NCI-H1417 (cell line): ENCODE results near the gene FN3K.
A peak's percentile ranks its signal among the peaks of the same experiment; 100 is the strongest.
"Not testable (repeated sequence)": the region's sequence is repeated elsewhere in the genome, so short reads cannot be mapped to it uniquely, and the experiment has no call there.

Source experiments
- DNase-seq, 3 experiments: peaks; one replicate each; lab custom pipeline; 2025; lab: John Stamatoyannopoulos, UW

FN3K gene

GRCh38 chr17:82737967-82738877, 2.8 kb downstream of the FN3K start:
- no peak for DNase-seq

GRCh38 chr17:82740906-82741759, 5.7 kb downstream of the FN3K start:
- DNase-seq = peak in 1 of 3 experiments; percentile 8

- no peak for DNase-seq
Measured at GRCh38 chr17:82743344-82744219, 8.2 kb downstream of the FN3K start.

GRCh38 chr17:82744736-82745135, 9.3 kb downstream of the FN3K start:
- not testable (repeated sequence) for DNase-seq

DNA sequence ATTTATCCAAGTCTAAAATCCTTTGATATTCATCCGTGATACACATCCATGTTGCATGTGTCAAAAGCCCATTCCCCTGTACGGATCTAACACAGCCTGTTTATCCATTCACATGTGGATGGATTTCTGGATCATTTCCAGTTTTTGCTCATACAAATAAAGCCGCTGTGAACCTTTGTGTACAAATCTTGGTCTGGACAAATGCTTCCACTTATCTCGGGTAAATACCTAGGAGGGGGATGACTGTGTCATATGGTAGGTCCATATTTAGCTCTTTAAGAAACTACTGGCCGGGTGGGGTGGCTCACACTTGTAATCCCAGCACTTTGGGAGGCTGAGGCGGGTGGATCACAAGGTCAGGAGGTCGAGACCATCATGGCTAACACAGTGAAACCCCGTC, 10.1 kb downstream of the FN3K start:
- no peak for DNase-seq

DNA sequence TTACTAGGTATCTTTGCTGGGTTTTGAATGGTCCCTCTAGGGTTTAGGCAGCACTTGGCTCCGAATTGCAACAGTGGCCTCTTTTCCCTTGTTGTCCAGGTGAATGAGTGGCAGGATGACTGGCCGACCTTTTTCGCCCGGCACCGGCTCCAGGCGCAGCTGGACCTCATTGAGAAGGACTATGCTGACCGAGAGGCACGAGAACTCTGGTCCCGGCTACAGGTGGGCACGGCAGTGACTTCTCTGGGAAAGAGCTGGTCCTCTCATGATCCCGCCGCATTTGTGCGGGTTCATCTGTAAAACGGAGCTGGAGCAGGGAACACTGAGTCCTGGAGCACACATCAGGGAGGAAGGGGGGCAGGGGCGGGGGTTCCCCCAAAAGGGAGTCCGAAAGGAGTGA, 13.3 kb downstream of the FN3K start:
- DNase-seq = no peak

DNA sequence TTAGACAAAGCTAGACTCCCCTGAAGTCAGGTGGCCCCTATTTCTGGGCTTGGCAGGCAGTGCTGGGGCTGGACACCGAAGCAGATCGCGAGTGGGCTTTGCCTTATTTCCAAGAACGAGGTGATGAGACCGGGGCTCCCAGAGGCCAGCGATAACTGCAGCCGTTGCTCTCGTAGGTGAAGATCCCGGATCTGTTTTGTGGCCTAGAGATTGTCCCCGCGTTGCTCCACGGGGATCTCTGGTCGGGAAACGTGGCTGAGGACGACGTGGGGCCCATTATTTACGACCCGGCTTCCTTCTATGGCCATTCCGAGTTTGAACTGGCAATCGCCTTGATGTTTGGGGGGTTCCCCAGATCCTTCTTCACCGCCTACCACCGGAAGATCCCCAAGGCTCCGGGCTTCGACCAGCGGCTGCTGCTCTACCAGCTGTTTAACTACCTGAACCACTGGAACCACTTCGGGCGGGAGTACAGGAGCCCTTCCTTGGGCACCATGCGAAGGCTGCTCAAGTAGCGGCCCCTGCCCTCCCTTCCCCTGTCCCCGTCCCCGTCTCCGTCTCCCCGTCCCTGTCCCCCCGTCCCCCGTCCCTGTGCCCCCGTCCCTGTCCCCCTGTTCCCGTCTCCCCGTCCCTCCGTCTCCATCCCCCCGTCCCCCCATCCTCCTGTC, 15.0 kb downstream of the FN3K start:
- DNase-seq = no peak

DNA sequence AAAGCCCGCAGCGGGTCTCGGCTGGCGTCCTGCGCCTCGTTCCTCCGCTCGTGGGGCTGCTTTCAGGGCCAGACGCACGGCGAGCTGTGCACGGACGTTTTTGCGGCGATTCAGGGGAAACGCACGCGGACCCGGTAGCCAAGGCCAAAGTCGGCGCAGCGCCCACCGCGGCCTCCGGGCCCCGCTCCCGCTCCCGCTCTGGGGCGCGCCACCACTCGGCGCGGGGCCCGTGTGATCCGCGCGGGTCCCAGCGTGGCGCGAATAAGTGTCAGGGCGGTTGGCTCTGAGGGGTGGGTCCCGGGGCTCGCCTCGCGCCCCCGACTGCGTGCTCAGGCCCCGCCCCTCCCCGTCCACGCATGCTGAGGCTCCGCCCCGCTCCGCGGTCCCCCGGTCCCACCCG, 15.8 kb downstream of the FN3K start:
- no peak for DNase-seq

DNA sequence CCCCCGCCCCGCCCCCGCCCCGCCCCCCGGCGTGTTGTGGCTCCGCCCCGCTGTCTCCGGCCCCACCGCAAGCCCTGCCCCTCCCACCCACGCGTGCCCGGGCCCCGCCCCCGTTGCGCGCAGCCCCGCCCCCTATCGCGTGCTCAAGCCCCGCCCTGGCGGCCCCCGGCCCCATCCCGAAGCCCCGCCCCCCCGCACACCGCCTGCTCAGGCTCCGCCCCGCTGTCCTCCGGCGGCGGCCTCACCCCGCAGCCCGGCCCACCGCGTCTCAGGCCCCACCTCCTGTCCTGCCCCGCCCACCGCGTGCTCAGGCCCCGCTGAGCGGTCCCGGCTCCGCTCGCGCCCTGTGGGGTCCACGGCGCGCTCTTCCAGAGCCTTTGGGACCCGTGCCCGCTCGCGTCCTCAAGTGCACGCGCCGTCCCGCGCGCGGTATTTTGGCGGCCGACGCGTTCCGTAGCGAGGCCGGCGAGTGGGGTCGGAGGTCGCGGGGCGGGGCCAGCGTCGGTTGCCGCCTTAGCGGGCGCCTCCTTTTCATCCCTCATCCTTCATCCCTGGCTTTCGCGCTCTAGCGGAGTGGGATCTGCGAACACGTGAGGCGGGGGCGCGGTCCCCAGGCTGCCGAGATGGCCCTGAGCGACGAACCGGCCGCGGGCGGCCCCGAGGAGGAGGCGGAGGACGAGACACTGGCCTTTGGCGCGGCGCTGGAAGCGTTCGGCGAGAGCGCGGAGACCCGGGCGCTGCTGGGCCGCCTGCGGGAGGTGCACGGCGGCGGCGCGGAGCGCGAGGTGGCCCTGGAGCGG, 16.4 kb downstream of the FN3K start, which contains the start of gene TBCD:
Gene TBCD, plus strand, starts transcription at position 495 of the 800 bp plus-strand sequence. Its CDS starts 129 bp downstream, at position 624.
- peak; percentile 90 to 95 (median 94) for DNase-seq

DNA sequence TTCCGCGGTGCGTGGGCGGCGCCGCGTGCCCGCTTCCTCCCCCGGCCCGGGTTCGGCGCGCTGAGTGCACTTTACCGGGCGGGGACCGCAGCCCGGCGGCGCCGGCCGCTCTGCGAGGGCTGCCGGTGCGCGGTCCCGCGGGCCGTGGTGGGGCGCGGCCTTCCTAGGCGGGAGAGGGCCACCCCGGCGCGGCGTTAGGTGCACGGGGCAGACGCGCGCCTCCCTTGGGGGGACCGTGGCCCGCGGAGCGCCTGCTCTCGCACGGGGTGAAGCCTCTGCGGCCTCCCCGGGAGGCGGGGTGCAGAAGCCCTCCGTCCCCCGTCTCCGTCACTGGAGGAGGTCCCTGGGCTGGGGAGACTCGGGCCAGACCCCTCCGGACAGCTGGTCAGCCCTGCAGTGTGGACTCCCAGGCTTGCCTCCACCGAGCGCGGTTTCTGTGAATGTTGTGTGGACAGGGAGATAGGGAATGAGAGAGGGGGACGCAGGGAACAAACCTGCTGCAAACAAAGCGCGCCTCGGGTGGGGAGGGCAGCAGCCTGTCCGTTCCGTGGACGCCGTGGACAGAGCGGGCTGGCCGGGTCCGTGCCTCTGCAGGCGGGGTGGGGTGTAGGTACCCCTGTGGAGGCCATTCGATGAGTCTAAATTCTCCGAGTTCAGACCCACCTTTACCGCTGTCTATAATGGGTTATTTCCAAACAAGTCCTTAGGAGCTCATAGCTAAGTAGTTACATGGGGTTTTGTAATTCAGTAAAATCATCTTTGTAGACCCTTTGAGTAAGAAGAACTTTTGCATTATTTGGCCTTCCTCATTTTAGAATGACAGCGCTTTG, 17.2 kb downstream of the FN3K start:
- peak in 2 of 3 experiments; percentile 57 to 70 for DNase-seq

- peak in 1 of 3 experiments; percentile 31 for DNase-seq
Measured at GRCh38 chr17:82753201-82753464, 17.7 kb downstream of the FN3K start.

DNA sequence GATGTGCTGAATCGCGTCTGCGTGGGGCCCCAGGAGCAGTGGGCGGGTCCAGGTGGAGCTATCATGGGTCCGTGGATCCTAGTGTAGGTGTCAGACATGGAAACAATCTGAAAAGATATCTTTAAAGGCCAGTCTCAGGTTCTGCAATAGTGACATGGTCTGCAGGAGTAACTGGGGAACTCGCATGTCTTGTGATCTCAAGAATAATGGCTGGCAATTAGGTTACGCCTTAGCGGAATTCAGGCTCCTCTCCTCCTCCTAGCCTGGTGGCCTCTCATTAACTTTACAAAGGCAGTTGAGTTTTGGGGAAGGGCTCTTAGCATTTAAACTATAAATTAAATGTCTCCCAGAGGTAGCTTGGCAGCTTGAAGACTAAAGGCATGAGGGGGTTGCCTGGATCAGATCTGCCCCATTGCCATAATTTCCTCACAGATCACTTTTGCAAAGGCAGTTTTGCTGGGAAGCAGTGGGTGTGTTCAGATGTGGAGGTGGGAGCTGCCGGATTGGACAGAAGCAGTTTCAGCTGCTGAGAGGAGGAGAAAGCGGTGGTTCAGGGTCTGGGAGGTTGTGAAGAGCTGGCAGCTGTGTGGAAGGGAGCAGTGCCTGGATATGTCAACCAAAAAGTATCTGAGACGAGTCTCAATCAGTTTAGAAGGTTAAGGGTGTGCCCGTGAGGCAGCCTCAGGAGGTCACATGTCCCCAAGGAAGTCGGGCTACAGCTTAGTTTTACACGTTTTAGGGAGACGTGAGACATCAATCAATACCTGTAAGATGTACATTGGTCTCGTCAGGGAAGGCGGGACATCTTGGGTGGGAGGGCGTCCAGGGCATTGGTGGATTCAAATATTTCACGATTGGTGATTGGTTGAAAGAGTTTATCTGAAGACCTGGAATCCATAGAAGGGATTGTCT, 19.1 kb downstream of the FN3K start:
- DNase-seq = no peak

- DNase-seq = no peak
Measured at GRCh38 chr17:82756166-82756565, 20.8 kb downstream of the FN3K start.

GRCh38 chr17:82765371-82765770, 30.0 kb downstream of the FN3K start:
- DNase-seq = no peak

GRCh38 chr17:82767041-82767754, 31.8 kb downstream of the FN3K start:
- no peak for DNase-seq

DNA sequence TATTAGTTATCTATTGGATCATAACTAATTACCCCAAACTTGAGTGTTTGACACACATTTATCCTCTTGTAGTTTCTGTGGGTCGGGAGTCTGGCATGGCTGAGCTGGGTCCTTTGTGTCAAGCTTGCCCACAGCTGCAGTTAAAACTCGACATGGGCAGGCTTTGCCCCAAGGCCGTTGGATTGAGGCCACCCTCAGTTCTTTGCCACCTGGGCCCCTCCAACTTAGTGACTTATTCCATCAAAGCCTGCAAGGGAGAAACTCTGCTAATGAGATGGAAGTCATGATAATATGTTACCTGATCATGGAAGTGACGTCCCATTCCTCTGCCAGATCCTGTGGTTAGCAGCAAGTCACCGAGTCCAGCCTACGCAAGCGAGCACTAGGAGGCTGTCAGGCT, 33.6 kb downstream of the FN3K start:
- DNase-seq = no peak

DNA sequence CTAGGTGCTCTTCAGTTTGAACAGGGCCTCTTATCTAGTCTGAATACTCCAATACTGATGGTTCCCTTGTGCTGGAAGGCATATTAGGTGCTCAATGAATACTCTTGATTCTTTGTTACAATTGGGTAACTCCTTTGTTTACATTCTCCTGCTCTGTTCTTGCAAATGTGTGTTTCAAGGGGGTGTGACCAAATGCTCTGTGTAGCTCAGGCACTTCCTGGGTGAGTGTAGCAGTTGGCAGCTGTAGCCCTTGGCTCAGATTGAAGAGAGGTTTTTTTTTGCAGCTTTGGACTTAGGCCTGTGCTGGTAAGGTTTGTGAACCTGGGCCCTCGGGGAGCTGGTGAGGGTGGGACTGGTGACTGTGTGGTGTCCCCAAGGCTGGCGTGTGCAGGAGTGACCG, 36.6 kb downstream of the FN3K start:
- DNase-seq = no peak

DNA sequence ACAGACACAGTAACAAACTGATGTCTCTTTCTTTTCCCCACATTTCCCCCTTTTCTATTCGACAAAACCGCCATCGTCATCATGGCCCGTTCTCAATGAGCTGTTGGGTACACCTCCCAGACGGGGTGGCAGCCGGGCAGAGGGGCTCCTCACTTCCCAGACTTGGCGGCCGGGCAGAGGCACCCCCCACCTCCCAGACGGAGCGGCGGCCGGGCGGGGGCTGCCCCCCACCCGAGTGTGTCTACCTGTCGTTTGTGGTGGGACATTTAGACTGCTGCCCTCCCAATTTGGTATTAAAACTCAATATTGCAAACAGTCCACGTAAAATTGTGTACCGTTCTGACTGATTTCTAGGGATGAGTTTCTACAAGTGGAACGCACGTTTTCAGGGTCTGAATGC, 39.0 kb downstream of the FN3K start:
- DNase-seq = not testable (repeated sequence)
